Suppressor macrophage treated with lipopolysaccharide for 1 hour (primary cell): ENCODE data around the gene OLFML2B.
"Not testable (repeated sequence)": the region's sequence is repeated elsewhere in the genome, so short reads cannot be mapped to it uniquely, and the experiment has no call there.

Source experiments
- DNase-seq, 3 donors: peaks; one replicate each; pipeline ENCODE4 v3.0.0-alpha.2; 2020 to 2022

Gene OLFML2B

GRCh38 chr1:162033428-162033827, 9.8 kb upstream of the OLFML2B start:
- DNase-seq, result no peak

GRCh38 chr1:162030759-162031280, 7.2 kb upstream of the OLFML2B start:
- no peak for DNase-seq

GRCh38 chr1:162029157-162029556, 5.5 kb upstream of the OLFML2B start:
- DNase-seq, result no peak

- DNase-seq, result peak; percentile 87 to 96 (median 94)
These were observed 5.1 kb upstream of the OLFML2B start for GRCh38 chr1:162028726-162029125.

DNA sequence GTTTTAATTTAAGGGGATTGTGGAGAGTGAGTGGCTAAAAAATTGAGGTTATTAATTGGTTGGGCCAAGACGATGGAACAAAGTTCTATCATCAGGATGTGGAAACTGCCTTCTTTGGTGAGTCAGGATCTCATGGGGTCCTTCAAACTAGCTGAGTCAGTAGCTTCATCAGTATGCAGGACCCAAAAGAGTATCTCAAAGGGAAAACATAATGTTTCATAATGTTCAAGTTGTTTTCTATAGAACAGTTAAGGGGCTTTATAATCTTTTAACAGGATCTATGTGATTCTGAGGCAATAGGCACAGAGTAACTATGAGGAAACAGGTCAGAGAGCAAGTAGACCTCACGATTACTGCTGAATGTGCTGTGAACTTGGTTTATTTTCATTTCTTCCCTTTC, 3.2 kb upstream of the OLFML2B start:
- DNase-seq, result peak; percentile 75 to 90 (median 83)

GRCh38 chr1:162025541-162025940, 1.9 kb upstream of the OLFML2B start:
- peak; percentile 28 to 34 (median 31) for DNase-seq

DNA sequence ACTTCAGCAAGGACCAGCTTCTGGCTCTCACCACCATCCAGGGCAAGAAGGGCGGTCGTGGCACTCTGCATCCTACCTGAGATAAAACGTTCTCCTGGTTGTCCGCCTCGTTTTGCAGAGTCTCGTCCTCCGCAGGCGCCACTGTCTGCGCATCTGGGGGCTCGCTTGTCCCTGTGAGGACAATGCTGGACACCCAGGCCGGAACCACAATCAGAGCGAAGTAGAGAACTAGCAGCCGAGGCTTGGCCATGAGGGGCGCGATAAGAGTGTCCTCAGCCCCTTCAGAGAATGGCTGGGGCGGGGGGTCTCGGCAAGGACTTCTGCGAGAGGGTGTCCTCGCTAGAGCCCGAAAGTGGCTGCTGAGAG, 505 bp downstream of the OLFML2B start:
- no peak for DNase-seq

DNA sequence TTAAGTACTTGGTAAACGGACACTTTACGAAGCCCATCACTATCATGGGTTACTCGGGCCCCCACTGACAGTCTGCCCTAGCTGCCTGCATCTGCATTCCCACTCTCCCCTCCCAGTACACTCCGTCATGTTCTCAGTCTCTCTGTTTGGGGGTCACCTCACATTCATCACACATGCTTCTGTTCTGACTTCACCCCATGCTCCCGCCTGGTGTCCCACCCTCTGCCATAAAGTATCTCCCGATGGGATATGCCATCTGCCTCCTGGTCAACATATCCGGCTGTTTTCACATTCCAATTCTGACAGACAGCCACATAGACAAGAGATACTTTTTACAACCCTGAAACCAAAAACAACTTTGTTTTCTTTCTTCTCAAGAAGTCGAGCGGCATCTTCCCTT, 1.0 kb downstream of the OLFML2B start:
- DNase-seq, result no peak

DNA sequence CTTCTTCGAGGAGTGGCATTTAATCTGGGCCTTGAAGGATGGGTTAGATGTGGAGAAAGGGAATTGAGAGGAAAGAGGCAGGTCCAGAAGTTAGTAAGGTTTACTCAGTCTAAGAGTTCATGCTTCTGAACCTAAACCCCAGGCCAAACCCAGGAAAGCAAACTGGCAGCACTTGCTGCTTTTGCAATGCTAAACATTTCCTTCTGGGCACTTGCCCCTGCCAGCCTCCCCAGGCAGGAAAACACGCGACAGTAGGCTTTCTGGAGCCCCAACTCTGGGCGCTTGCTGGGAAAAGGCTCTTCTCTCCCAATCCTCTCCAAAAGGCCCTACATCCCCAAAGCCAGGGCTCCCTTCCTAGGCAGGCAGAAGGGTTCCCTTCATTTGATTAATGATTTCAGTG, 2.5 kb downstream of the OLFML2B start:
- DNase-seq, result no peak

DNA sequence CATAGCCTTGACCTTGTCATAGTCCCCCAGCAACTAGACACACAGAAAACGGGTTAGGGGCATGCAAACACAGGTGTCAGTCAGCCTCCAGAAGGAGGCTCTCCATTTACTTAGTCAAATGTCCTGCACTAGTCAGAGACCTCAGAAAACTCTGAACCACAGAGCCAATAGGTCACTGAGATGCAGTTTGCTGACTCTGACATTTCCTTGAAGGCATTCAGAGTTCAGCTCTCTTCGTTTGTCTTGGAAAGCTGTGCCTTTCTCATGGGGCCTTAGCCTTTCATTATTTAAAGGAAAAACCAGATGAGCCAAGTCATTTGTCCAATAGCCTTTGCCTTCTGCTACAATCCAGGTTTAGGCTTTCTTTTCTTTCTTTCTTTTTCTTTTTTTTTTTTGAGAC, 3.5 kb downstream of the OLFML2B start:
- DNase-seq, result no peak

- no peak for DNase-seq
These were observed 4.2 kb downstream of the OLFML2B start for GRCh38 chr1:162019446-162019845.

DNA sequence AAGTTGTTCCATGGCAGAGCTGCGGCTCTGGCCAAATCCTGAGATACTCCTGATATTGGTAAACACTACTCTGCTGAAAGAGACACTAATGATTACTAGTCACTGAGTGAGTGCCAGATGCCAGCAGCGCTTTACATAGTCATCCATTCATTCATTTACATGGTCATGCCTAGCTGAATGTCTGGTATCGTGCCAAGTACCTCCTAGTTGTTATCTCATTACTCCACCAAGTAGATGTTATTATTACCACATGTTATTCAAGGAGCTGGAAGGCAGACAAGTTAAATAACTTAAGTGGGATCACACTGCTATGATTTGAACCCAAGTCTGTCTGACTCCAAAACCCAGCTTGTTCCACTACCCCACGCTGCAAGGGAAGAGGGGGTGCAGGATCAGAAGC, 4.7 kb downstream of the OLFML2B start:
- no peak for DNase-seq

- no peak for DNase-seq
These were observed 5.3 kb downstream of the OLFML2B start for GRCh38 chr1:162018418-162018817.

GRCh38 chr1:162017791-162018190, 5.9 kb downstream of the OLFML2B start:
- not testable (repeated sequence) for DNase-seq

GRCh38 chr1:162016631-162017030, 7.0 kb downstream of the OLFML2B start:
- DNase-seq, result peak in 2 of 3 donors; percentile 30 to 52

DNA sequence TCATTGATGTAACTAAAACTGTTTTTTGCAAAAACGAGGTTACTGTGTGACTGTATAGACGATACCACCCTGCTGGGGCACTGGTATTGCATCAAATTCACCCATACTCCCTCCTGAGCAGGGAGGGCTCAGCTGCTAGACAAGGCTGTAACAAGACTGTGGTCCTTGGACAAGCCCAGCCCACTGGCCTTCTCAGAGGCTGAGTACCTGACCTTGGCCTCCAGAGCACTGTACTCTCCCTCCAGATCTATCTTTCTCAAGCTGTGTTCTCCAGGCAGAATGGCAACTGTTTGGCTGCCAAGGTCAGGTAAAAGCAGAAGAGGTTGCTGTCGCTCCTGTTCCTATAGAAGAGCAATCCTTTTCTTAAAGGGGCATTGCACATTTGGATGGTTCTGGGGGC, 8.5 kb downstream of the OLFML2B start:
- no peak for DNase-seq

DNA sequence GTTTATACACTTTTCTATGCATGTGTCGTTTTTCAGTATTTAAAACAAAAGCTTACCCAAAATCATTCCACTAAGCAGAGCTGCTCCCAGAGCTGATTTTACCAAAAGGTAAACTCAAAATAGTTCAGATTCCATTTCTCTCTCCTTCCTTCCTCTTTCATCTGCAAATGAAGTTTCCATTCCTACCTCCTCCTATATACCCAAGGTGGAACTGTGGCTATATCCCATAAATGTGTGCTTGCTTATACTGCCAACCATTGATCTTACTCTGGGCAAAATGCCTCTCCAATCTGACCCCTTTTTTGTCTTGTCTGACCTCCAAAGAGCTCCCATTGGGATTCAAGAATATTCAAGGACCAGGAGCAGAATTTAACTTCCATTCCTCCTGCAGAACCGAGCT, 9.5 kb downstream of the OLFML2B start:
- DNase-seq, result no peak

GRCh38 chr1:162013289-162013688, 10.4 kb downstream of the OLFML2B start:
- DNase-seq, result no peak

- no peak for DNase-seq
These were observed 12.2 kb downstream of the OLFML2B start for GRCh38 chr1:162011337-162012012.

DNA sequence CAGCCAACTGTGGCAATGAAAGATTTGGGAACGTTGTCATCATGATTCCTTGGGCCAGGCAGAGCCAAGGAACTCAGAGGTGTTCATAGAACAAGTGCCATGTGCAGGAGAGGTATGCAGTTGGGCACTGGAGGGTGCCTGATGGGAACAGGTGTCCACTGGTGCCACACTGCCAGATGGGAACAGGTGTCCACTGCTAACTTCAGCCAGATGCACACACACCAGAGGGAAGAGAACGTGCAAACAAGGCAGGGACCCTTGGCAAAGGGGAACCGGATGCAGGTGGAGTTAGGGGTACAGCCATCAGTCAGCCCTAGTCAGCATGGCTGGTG, 13.5 kb downstream of the OLFML2B start:
- DNase-seq, result no peak

- DNase-seq, result no peak
These were observed 14.0 kb downstream of the OLFML2B start for GRCh38 chr1:162009501-162010174.

DNA sequence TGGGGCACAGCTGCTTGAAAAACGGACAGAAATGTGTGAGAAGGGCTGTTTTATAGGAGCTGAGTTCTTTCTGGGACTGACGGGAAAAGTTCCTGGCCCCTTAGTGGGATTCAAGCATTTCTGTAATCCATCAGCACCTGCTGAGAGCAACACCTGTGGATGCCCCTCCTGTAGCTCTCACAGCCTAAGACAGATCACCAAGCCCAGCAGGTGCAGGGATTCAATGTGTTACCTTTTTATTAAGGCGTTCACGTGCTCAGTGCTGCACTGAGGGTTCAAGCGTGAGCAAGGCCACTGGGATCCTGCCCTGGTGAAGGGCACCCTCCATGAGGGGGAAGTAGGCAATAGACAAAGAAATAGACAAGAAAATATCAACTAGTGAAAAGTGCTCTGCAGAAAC, 14.9 kb downstream of the OLFML2B start:
- DNase-seq, result no peak

DNA sequence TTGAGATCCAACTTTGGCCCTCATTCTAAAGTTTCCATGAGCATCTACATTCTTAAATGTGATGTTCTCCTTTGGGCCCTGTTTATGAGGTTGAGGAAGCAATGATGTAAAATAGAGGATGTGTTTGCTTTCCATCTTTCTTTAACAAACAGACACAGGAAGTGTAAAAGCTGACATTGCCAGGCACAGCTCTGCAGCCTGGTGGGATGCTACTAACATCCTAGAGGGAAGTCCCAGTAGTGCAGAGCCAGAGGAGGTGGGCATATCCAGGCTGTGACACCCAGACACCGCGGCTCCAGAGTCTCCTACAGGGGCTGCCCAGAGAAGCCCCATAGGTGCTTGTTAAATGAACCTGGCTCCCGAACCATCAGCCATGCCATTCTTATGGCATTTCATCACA, 16.2 kb downstream of the OLFML2B start:
- peak in 1 of 3 donors; percentile 21 for DNase-seq

DNA sequence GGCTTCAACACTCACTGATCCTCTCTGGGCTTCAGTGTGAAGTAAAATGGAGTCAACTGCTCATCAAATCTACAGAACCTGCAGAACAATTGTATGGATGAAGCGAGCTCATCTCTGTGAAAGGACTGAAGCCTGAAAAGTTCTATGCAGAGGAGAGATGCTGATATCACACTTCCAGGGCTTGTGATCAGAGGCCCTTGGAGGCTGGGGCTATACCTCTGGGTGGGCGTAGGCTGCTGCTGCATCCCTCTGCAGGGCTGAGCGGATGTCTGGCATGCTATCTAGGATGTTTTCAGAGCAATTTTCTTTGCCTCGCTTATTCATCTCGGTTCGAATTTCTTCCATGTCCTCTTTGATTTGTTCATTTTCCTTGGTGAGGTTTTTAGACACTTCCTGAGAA, 17.6 kb downstream of the OLFML2B start:
- DNase-seq, result no peak

DNA sequence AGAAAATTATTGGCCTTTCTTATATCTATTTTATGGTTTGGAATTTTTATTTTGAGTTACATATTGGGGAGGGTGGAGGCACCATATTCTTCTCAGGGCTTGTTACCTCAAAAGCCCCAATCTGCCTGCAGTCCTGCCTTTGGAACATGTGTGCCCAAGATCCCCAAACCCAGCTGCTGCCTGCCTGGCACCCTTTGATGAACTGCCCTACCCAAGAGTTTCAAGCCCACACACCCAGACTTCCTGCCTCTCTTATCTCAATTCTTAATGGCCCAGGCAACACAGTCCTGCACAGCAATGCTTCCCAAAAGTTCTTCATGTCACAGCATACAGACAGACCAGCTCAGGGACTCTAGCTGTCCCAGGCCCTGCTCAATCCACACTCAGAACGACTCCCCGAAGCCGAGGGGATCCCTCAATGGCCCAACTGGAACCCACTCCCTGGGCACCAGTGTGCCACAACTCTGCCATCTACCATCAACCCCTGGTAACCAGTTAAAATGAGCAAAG, 19.2 kb downstream of the OLFML2B start:
- DNase-seq, result no peak
